Colonic mucosa (tissue), 4 donors: Measurements from ENCODE around the gene YTHDC2. TPM values are rescaled to one million over a fixed set of nuclear protein-coding genes. Genes with fewer than 3 reads are reported as not detected.

Experiments
- DNase-seq: peaks from one replicate; pipeline ENCODE4 v3.0.0-alpha.2; 2020
- H3K27ac ChIP-seq: fragments of 200-600 bp; one replicate; pipeline ENCODE4 v1.8.0; 2021
- H3K27me3 ChIP-seq: fragments of 200-600 bp; one replicate; pipeline ENCODE4 v1.8.0; 2021
- H3K36me3 ChIP-seq: fragments of 200-600 bp; one replicate; pipeline ENCODE4 v1.8.0; 2021
- H3K4me1 ChIP-seq: fragments of 200-600 bp; one replicate; pipeline ENCODE4 v1.8.0; 2021; ENCODE audit warnings: mild to moderate bottlenecking
- H3K4me3 ChIP-seq: fragments of 200-600 bp; one replicate; pipeline ENCODE4 v1.8.0; 2021
- H3K9ac ChIP-seq, 2 donors: one replicate each; pipeline ENCODE4 v1.7.0; 2013; ENCODE audit warnings: control low read depth in 2 of 2, low read depth in 2 of 2, low read length in 2 of 2
- H3K9me3 ChIP-seq: fragments of 200-600 bp; one replicate; pipeline ENCODE4 v1.8.0; 2021
- CTCF ChIP-seq: fragments of 200-600 bp; IDR thresholded peaks from one replicate; pipeline ENCODE4 v1.8.0; 2022; ENCODE audit warnings: antibody characterized with exemption, mild to moderate bottlenecking
- intact Hi-C: fragments of 100-400 bp; cut with DNase I; formaldehyde crosslinking; loops from one replicate; pipeline ENCODE4 v1.14.1; 2022
- total RNA-seq, 2 donors: library from RNA; stranded (reverse); fragmentation: NEBNext Ultra II Directional in 1 of 2; extraction: Animal tissue kit (Norgen Biotek cat#: 25700) in 1 of 2; gene quantifications; one replicate each; pipeline ENCODE4 v1.2.1, GENCODE V29; 2021
- donor health status: healthy.
- donor health status: DM: no; HTN: no; CAD: no.
- donor health status: DM: no; HTN: no; CAD: no.

Gene YTHDC2
- total RNA-seq, 2 donors from 2014 or later, result 22.6 to 22.8 TPM

- H3K27ac ChIP-seq, result no peak overlapping the region
Measured at GRCh38 chr5:113632996-113633395, 119.5 kb downstream of the YTHDC2 start.

GRCh38 chr5:113634957-113635356 lies 121.5 kb downstream of the YTHDC2 start:
- Histone ChIP-seq H3K36me3 (no peaks in the 10 kb centered on the region), H3K27me3 (no peaks in the 10 kb centered on the region), H3K9ac (no peak overlapping the region), H3K4me1 (no peaks in the 10 kb centered on the region), H3K27ac (no peak overlapping the region), H3K4me3 (no peak overlapping the region), H3K9me3 (no peaks in the 10 kb centered on the region)
- TF ChIP-seq CTCF, result no peak
- no peak for DNase-seq
- intact Hi-C loops, result no loop called here

More at GRCh38 chr5:113632996-113633395, 119.5 kb downstream of the YTHDC2 start:
- intact Hi-C loops, result no loop called here
- Histone ChIP-seq H3K36me3 (no peaks in the 10 kb centered on the region), H3K4me3 (no peak overlapping the region), H3K4me1 (no peaks in the 10 kb centered on the region), H3K27me3 (no peaks in the 10 kb centered on the region), H3K9me3 (no peaks in the 10 kb centered on the region), H3K9ac (no peak overlapping the region)
- TF ChIP-seq CTCF, result no peak
- no peak for DNase-seq

DNA sequence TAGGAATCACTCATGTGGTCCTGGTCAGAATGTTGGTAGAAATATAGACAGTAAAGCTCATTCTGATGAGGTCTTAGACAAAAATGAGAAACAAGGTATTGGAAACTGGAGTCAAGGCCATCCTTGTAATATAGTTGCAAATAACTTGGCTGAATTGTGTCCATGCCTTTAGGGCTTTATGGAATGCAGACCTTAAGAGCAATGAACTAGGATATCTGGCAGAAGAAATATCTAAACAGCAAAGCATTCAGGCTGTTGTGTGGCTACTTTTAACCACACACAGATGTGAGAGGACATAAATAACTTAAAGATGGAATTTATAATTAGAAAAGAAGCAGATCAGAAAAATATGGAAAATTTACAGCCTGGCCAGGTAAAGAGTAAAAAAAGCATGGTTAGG lies 128.2 kb downstream of the YTHDC2 start:
- H3K4me1 ChIP-seq, result no peaks in the 10 kb centered on the region
- H3K36me3 ChIP-seq, result no peaks in the 10 kb centered on the region
- H3K9ac ChIP-seq, result no peak overlapping the region
- no peak overlapping the region for H3K27ac ChIP-seq
- H3K27me3 ChIP-seq, result no peaks in the 10 kb centered on the region
- no peaks in the 10 kb centered on the region for H3K9me3 ChIP-seq
- H3K4me3 ChIP-seq, result no peak overlapping the region
- no peak for TF ChIP-seq CTCF
- no peak for DNase-seq
- intact Hi-C loops, result no loop called here

Other genes starting within 250 kb of the YTHDC2 start
- gene TSSK1B, start 78.7 kb upstream of the YTHDC2 start, total RNA-seq, result not detected
- gene MCC, start 25.2 kb upstream of the YTHDC2 start, total RNA-seq, result 1 to 10 TPM; 1.9 to 3.1 TPM